Endothelial cell of umbilical vein (primary cell): ENCODE data around the gene DIAPH3.

ENCODE experiments used
- CTCF ChIP-seq, 2 donors: IDR thresholded peaks; 1 replicate in 1 of 2; 2 replicates in 1 of 2; pipeline ENCODE4 v1.5.1; 2011; ENCODE audit warnings: low read length in 2 of 2, mild to moderate bottlenecking in 2 of 2, moderate library complexity in 2 of 2, control low read depth in 1 of 2, inconsistent platforms in 1 of 2, low read depth in 1 of 2; ENCODE audit not compliant: insufficient read depth in 1 of 2; ENCODE audit errors: extremely low read depth in 1 of 2
- EZH2 ChIP-seq: IDR thresholded peaks from 2 replicates; pipeline ENCODE4 v1.6.1; 2012; ENCODE audit warnings: borderline replicate concordance, low read depth, mild to moderate bottlenecking, moderate library complexity, low read length, inconsistent platforms; ENCODE audit not compliant: severe bottlenecking
- JUN ChIP-seq: IDR thresholded peaks from 2 replicates; pipeline ENCODE4 v1.6.1; 2011; ENCODE audit warnings: borderline replicate concordance, low read depth; ENCODE audit not compliant: insufficient read length, insufficient read depth
- POLR2A ChIP-seq: IDR thresholded peaks from 2 replicates; pipeline ENCODE4 v1.6.1; 2012; ENCODE audit warnings: low read depth, mild to moderate bottlenecking, control low read depth, low read length
- POLR2AphosphoS5 ChIP-seq: IDR thresholded peaks from 2 replicates; pipeline ENCODE4 v1.6.1; 2012; ENCODE audit warnings: low read depth, mild to moderate bottlenecking, control low read depth, low read length, moderate library complexity; ENCODE audit not compliant: insufficient read depth

GRCh38 chr13:59873856-59874255 lies 289.9 kb downstream of the DIAPH3 start:
- TF ChIP-seq JUN, result no peak
- no peak for TF ChIP-seq CTCF (IDR thresholded peaks at IDR 0.05; ENCODE audit: extremely low read depth in 1 of 2, insufficient read depth in 1 of 2, low read depth in 1 of 2, low read length in 2 of 2)
- no peak for TF ChIP-seq POLR2A
- TF ChIP-seq EZH2, result no peak
- no peak for TF ChIP-seq POLR2AphosphoS5
